ENCODE results near the gene SLC35F1. TPM values are rescaled to one million over a fixed set of nuclear protein-coding genes. Genes with fewer than 3 reads are reported as not detected.

The SLC35F1 gene
- total and polyA plus RNA-seq, 3 experiments from 2014 or later, result not detected

Other genes with a start within 250 kb of the SLC35F1 start
- 10 to 100 TPM; 62.5 to 62.6 TPM for gene NUS1, start 231.8 kb upstream of the SLC35F1 start, total RNA-seq
- gene NUS1, start 231.8 kb upstream of the SLC35F1 start, polyA plus RNA-seq, result 16.0 TPM

All from CD8-positive, alpha-beta memory T cell (primary cell).